ENCODE data around the gene MUC6.

MUC6 gene

GRCh38 chr11:1010551-1011319 is 25.8 kb downstream of the MUC6 start:
- no peak for DNase-seq (ENCODE audit: low read depth in 4 of 4, low spot score in 1 of 4)

GRCh38 chr11:1009991-1010390 is 26.5 kb downstream of the MUC6 start:
- DNase-seq (ENCODE audit: low read depth in 4 of 4, low spot score in 1 of 4) = no peak

- no peak for DNase-seq (ENCODE audit: low read depth in 4 of 4, low spot score in 1 of 4)
Measured at GRCh38 chr11:1009371-1009770, 27.1 kb downstream of the MUC6 start.

GRCh38 chr11:1008803-1009145 is 27.7 kb downstream of the MUC6 start:
- DNase-seq (ENCODE audit: low read depth in 4 of 4, low spot score in 1 of 4) = no peak

- DNase-seq (ENCODE audit: low read depth in 4 of 4, low spot score in 1 of 4) = no peak
Measured at GRCh38 chr11:1008001-1008802, 28.3 kb downstream of the MUC6 start.

- no peak for DNase-seq (ENCODE audit: low read depth in 4 of 4, low spot score in 1 of 4)
Measured at GRCh38 chr11:1007279-1007678, 29.2 kb downstream of the MUC6 start.

- no peak for DNase-seq (ENCODE audit: low read depth in 4 of 4, low spot score in 1 of 4)
Measured at GRCh38 chr11:1006762-1007161, 29.8 kb downstream of the MUC6 start.

- DNase-seq (ENCODE audit: low read depth in 4 of 4, low spot score in 1 of 4) = no peak
Measured at GRCh38 chr11:1005928-1006327, 30.6 kb downstream of the MUC6 start.

- DNase-seq (ENCODE audit: low read depth in 4 of 4, low spot score in 1 of 4) = no peak
Measured at GRCh38 chr11:1003159-1003558, 33.4 kb downstream of the MUC6 start.

- DNase-seq (ENCODE audit: low read depth in 4 of 4, low spot score in 1 of 4) = no peak
Measured at GRCh38 chr11:1002406-1002984, 34.0 kb downstream of the MUC6 start.

GRCh38 chr11:1001617-1002405 is 34.7 kb downstream of the MUC6 start:
- DNase-seq (ENCODE audit: low read depth in 4 of 4, low spot score in 1 of 4) = no peak

- no peak for DNase-seq (ENCODE audit: low read depth in 4 of 4, low spot score in 1 of 4)
Measured at GRCh38 chr11:1000357-1001278, 35.9 kb downstream of the MUC6 start.

GRCh38 chr11:999009-999408 is 37.5 kb downstream of the MUC6 start:
- no peak for DNase-seq (ENCODE audit: low read depth in 4 of 4, low spot score in 1 of 4)

GRCh38 chr11:997907-998306 is 38.6 kb downstream of the MUC6 start:
- DNase-seq (ENCODE audit: low read depth in 4 of 4, low spot score in 1 of 4) = no peak

- no peak for DNase-seq (ENCODE audit: low read depth in 4 of 4, low spot score in 1 of 4)
Measured at GRCh38 chr11:996681-997080, 39.8 kb downstream of the MUC6 start.

- DNase-seq (ENCODE audit: low read depth in 4 of 4, low spot score in 1 of 4) = no peak
Measured at GRCh38 chr11:995752-996420, 40.6 kb downstream of the MUC6 start.

- no peak for DNase-seq (ENCODE audit: low read depth in 4 of 4, low spot score in 1 of 4)
Measured at GRCh38 chr11:995044-995751, 41.3 kb downstream of the MUC6 start.

GRCh38 chr11:993632-994167 is 42.8 kb downstream of the MUC6 start:
- DNase-seq (ENCODE audit: low read depth in 4 of 4, low spot score in 1 of 4) = no peak

GRCh38 chr11:992577-992976 is 43.9 kb downstream of the MUC6 start:
- no peak for DNase-seq (ENCODE audit: low read depth in 4 of 4, low spot score in 1 of 4)

Data from stimulated activated CD4-positive, alpha-beta T cell treated with anti-CD3 and anti-CD28 coated beads, Interleukin-1b, Interleukin-23, amount 100 ng/mL, for 24 hours (primary cell).